GM21360 (cell line): ENCODE measurements around the gene LGALS3BP.

Experiments used
- ATAC-seq: cut with Tn5 transposase; IDR thresholded peaks from one replicate; pipeline ENCODE4 v1.9.1; 2021; ENCODE audit warnings: mild to moderate bottlenecking, moderate library complexity; ENCODE audit not compliant: unreplicated experiment

Gene LGALS3BP

DNA sequence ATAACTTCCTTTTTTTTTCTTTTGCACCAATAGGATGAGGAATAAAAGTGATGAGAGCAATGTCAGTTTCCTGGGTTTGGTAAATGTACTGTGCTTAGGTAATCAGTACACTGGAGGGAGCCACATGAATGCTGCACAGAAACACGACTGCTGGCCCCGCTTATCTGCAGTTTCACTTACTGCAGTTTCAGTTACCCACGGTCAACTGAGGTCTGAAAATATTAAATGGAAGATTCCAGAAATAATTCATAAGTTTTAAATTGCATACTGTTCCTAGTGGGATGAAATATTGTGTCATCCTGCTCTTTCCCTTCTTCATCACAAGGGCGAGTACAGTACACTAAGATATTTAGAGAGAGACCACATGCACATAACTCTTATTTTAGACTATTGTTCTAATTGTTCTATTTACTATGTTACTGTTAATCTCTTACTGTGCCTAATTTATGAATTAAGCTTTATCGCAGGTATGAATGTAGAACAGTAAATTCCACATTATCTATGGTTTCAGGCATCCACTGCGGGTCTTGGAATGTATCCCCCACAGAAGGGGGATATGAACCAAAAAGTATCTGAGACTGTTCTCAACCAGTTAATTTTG is 6.4 kb upstream of the LGALS3BP start:
- no peak for ATAC-seq

DNA sequence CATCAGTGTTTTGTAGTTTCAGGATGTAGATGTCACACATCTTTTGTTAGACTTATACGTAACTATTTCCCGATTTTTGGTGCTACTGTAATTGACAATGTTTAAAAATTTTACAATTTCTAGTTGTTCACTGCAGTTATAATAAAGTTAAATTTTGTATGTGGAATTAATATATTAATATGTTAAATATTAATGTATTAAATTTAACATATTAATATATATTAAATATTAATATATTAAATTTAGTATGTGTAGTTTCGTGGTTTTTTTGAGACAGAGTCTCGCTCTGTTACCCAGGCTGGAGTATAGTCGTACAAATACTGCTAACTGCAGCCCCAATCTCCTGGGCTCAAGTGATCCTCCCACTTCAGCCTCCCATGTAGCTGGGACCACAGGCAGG is 5.7 kb upstream of the LGALS3BP start:
- ATAC-seq, result no peak

DNA sequence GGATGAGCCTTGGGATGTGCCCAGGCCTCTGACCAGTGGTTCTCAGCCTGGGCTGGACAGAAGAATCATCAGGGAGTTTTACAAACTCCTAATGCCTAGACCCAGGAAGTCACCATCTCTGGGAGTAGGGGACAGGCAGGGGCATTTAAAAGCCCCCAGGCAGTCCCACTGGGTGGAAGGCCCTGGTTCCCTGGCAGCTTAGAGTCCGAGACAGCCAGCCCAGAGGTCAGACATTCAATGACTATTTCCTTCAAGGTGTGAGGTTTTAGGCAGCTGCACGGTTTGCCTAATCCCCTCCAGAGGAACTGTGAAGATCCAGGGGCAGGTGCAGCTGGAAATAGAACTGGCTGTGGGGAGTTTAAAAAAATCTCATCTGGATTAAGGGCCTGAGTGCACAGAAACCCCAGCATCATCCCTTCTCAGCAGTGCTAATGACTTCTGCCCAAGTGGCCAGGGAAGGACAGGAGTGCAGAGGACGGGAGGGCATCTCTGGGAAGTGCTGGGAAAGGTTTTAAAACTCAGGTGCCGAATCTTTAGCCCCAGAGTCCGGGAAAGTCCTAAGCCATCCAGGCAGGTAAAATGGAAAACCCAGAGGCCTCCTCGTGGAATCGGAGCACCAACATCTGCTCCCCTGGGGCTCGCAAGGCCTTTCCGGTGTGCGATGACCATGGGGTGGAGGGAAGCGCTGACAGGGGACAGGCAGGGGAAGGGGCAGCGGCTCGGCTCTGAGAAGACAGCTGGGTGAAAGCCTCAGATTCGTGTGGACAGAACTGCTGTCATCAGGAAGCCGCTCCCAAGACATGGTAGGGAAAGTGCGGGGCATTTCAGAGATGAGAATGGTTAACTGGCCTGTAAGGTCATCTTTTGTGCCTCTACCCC is 1.5 kb upstream of the LGALS3BP start:
- ATAC-seq, result no peak

DNA sequence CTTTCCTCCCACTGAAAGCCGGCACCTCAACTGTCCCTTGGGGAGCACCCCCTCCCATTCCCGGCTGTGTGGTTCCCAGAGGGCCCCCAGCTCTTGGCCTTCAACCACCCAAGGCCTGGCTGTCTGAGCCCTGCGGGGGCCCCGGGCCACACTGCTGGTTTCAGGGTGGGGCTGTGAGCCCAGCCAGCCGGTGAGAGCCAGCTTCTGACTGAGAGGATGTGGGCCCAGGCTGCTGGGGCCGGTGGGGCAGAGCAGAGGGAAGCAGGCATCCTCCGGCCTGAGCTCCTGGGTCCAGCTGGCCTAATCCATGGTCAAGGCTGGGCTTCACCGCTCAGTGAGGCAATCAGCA is 875 bp upstream of the LGALS3BP start:
- no peak for ATAC-seq

DNA sequence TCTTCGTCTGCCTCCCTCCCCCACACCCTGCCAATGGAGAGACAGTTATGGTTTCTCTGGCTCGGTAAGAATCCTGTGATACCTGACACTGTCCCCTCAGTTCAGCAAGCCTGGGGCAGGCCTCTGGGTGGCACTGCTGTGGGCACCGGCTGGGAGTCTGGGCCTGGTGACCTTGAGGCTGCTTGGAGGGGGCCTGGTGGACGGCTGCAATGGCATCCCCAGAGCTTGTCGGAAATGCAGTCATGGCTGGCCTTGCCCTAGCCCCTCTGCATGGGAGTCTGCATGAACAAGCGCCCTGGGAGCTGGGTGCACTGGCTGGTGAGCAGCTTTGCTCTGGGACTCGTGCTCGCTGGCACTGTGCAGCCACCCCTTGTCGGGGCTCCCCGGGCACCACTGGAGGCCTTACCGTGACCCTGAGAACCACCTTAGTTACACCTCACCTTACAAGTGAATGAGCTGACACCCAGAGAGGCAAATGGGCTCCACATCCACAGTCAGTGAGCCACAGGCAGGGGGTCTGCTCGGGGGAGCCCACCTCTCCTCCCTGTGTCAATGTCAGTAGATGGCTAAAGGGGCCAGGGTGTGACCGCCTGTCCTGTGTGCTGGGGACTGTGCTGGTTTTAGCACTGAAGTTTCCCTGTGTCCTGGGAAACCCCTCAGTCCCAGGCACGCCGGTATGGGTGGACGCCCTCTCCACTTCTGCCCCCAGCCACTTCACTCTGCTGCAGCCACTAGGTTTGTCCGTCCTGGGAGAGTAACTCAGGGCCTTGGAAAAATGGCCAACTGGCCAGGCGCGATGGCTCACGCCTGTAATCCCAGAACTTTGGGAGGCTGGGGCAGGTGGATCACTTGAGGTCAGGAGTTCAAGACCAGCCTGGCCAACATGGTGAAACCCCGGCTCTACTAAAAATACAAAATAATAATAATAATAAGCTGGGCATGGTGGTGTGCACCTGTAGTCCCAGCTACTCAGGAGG is 1.4 kb downstream of the LGALS3BP start:
- no peak for ATAC-seq

DNA sequence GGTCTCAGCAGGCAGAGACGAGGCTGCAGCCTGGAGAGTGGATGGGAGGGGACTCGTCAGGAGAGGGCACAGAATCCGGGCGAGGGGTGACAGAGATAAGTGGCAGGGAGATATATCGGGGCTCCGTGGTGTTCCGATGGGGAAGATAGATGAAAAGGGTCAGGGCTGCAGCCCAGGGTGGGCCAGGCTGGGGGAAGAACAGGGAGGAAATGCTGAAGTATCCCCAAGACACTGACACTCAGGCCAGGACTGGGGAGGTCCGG is 2.1 kb downstream of the LGALS3BP start:
- ATAC-seq, result no peak

DNA sequence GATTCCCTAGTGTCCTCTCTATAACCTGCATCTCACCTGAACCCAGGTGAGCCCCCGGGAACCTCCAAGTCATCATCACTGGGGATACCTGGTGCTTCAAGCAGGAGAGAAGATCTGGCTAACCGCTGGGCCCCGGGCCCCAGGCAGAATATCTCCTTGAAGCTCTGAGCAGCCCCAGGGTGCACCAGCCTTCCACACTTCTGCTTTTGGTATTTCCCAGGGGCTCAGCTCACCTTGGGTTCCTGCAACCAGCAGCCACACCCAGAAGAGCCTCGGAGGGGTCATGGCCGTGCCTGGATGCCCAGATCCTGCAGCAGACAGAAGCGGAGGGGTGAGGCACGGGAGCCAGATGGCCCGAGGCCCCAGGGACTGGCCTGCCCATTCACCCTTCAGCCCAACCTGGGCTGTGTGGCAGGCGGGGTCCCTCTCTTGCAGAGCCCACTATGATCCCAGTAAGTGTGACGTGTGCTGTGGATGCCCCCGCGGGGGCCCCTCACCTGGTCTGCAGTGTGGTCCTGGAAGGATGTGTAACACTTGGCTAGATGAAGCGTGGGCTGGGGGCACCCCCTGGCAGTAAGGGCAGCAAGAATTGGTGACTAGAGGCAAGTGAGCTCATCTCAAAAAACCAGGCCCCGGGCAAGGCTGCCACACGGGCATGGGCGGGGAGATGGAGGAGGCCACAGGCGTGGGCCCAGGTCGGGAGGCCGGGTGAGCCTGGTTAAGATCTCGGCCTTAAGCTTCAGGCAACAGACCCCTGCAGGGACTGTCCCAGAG is 2.6 kb downstream of the LGALS3BP start:
- no peak for ATAC-seq

DNA sequence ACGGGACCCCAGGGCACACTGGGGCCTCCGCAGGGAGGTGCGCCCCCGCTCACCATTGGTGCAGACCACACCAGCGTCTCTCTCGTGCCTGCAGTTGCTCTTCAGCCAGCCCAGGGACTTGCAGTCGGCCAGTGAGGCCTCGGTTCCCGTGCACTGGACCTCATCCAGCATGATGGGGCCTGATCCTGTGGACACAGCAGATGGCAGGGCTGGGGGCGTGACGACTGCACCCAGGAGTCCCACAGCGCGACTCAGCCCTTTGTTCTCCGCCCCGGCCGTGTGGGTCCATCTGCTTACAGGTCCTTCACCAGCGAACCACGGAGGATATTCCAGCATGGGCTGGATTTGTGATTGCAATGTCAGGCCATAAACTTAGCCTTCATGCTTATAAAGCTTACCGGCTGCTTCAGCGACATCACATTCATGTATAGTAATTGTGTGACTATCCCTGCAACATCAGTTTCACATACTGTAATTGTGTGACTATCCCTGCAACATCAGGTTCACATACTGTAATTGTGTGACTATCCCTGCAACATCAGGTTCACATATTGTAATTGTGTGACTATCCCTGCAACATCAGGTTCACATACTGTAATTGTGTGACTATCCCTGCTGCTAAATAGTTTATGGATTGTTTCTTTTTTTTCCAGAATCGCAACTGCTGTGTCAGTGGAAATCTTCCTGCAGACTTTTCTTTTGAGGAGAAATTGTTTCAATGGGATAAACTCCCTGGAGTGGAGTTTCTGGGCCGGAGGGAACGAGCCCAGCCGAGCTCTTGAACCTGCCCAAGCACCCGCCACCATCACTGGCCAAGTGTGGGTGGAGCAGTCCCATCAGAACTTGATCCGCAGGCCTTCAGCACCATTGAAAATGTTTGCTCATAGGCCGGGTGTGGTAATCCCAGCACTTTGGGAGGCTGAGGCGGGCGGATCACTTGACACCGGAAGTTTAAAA is 4.8 kb downstream of the LGALS3BP start:
- no peak for ATAC-seq

DNA sequence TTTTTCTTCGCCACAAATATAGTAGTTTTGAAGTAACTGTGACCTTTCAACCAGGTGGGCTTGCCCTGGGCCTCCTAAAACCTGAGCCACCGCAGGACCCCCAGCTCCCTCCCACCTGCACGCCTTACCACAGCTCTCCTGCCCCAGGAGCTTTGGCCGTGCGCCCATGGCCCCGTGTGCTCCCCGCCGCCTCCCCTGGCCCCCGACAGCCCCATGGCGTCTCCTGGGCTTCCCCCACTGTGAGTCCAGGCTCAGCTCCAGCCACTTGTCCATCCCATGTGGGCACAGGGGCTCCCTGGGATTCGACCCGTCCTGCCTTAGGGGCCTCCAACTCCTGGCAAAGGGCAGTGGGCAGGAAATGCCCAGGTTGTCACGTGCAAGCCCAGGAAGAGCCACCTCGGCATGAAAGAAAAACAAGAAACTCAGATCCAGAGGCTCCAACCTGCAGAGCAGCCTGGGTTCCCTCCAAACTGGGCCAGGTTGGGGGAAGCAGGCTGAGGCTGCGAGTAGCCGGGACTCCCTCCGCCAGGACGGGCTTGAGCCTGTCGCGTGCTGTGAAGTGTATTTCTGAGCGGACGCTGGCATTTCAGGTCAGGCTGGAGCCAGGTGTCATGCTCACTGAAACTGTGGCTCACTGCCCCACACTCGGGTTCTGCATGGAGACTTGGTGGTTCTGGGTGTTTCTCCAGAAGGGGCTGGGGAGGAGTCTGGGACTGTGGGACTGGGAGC is 5.8 kb downstream of the LGALS3BP start:
- ATAC-seq, result no peak

DNA sequence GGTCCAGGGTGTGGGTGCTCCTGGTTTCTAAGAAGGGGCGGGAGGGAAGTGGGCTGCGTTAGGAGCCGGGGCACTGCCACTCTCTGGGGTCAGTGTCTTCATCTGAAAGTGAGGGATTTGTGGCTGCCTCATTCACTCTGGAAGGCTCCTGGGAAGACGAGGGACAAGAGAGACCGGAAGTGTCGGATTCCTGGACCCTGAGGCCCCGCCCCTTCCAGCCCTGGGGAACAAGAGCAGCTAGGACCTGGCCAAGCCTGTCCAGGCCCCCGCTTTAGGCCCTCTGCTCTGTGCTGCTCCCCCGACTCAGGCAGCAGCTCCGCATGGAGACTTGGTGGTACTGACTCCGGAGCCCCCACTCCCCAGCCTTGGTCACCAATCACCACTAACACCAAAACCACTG is 6.5 kb downstream of the LGALS3BP start:
- no peak for ATAC-seq

DNA sequence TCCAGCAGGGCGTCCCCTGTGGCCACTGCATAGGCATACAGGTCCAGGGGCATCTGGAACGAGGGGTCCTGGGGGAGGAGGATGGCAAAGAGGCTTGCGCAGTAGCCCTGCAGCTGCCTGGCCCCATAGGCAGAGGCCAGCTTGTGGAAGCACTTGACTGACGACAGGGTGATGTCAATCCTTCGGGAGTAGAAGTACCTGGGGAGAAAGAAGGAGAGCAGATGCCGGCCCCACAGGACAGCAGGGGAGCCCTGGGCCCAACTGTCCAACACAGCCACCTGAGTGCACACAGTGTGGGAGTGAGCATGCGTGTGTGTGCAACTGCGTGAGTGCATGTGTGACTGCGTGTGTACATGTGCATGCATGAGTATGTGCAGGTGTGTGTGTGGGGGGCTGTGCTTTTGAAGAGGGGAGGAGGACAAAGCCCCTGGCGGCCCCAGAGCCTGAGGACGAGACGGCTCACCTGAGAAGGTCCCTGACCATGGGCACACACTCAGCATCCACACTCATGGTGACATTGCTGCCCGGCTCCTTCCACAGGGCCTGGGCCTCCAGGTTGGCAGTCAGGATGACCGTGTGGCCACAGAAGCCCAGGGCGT is 7.1 kb downstream of the LGALS3BP start:
- no peak for ATAC-seq

DNA sequence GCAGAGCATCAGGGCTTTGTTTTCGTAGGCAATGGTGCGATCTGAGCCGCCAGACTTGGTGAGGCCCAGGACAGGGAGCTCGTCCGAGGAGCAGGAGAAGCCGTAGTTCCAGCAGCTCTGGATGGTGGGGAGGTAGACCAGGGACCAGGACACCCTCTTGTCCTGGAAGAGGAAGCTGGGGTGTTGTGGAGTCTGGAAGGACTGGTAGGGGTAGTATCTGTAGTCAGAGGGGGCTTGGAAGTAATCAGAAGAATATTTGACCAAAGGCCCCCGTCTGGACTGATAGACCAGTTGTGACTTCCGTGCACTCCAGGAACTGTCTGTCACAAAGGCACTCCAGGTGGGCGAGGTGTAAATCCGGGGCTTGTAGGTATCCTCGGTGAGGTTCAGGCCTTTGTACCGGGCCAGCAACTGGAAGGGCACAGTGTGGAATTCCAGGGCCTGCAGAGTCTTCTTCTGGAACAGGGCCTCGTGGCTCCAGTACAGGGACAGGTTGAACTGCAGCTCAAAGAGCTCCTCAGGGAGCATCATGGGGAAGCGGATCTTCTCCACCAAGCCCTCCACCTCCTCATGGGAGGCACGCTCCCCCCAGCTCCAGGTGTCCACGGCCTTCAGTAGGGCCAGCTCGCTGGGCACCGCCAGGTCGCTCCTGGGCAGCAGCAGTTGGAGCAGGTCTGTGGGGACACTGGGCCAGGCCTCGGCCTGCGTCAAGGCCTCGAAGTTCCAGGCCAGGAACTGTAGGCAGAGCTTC is 7.8 kb downstream of the LGALS3BP start:
- ATAC-seq, result no peak

DNA sequence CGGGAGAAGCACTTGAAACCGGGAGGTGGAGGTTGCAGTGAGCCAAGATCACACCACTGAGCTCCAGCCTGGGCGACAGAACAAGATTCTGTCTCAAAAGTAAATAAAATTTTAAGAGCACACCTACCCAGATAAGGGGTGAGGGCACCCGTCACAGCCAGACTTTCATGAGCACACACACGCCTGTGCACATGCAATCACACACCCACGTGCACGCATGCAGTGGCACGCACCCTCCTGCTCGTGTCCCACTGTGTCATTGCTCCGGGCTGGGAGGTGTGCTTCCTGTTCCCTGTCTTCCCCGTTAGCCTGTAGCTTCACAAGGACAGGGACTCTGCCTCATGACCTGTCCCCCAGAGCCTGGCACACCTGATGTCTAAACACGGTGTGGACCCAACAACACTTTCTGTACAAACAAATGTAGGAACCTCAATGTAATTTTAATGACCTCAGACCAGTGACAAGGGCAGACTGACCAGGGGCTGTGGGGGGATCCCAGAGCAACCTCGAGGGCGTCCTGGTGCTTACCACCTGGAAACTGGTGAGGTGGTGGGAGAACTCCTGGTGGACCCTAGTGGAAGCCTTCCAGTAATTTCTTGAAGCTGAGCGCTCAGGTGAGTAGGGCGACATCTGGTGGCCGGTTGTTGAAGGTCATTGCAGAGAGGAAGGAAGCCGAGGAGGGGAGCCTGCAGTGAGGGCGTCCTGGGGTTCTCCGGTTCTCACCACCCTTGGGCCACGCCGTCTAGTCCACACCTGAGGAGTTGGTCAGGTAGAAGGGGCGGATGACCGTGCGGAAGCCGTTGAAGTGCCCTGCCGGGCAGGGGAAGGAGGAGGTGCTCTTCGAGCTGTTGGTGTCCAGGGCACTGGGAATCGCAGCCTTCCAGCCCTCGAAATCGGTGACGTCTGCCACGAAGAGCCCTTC is 8.6 kb downstream of the LGALS3BP start:
- no peak for ATAC-seq

DNA sequence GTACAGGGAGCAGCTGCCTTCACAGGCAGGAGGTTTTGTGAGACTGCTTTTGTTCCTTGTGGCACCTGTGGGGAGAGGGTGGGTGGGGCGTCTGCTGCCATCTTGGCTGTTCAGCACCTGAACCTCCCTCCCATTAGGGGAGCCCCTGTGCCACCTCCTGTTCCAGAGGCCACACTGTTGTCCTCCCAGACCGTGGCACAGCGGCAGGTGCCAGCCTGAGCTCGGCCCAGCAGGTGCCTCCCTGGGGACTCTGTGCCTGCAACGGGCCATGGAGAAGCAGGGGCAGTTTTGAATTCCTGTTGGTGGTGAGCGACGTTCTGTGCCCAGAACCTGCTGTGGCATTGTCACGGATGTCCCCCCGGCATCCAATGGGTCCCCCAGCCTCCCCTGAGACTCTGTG is 9.9 kb downstream of the LGALS3BP start:
- ATAC-seq, result no peak

DNA sequence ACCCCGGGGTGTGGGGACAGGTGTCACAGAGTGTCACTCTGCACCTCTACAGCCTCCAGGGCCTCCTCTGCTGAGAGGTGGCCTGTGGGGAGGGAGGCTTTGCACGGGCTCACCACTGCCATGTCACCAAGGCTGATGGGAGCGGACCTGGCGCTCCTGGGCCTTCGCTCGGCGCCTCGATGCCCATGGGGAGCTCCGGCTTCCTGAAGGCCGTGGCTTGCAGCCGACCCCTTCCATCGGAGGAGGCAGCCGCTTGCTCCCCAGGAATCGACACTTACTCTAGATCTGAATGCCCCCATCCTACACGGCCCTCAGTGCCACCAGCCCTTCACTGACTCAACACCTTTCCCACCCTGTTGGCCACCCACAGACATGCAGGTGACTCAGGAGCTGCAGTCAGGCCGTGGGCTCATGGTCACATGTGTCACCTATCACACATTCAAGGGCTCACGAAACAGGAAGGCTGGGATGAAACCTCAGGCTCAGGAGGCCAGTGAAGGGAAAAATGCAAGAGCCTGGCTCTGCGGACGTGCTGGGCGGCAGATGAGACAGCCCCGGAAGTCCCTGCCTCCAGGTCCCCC is 11.9 kb downstream of the LGALS3BP start:
- no peak for ATAC-seq

DNA sequence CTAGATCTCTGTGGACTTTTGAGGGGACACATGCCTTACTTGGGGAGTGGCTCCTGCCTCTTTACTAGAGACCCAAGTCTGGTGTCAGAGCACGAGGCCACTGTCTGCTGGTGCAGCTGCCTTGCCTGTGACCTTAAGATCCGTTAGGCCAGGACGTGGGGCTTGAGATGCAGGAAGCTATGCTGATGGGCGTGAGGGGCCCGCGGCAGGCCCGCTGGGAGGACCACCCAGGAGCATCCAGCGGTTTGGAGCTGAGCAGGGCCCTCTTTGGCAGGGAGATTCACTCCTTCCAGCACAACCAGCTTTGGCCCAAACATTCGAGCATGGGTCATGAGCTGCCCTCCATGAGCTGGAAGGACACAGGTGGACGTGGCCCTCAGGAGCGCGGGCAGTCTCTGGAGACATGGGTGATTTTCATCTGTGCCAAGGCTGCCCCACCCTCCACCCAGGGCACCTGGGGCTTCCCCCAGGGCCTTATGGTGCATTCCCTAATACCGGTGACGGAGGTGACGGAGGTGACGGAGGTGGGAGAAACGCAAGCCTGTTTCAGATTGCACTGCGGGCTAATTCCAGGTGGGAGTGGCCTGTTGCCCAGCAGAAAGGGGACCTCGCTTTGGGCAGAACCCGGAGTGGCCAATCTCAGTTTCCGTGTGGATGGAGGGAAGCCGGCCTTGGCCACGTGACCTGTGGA is 12.7 kb downstream of the LGALS3BP start:
- ATAC-seq, result no peak
